Measurements from ENCODE around the gene RSPH3. TPM values are rescaled to one million over a fixed set of nuclear protein-coding genes. Genes with fewer than 3 reads are reported as not detected.

Gene RSPH3
- total RNA-seq, 3 donors from 2014 or later (not counting 1 experiment from before 2014, with no cell fraction given), result 1.5 to 2.9 (median 2.4) TPM

- intact Hi-C loops (cut with micrococcal nuclease), result loop anchor here (10.0 kb wide), 1 partner anchor 756 kb away; no protein-coding TSS in a partner anchor
- TF ChIP-seq CTCF (IDR thresholded peaks at IDR 0.05), result no peak
- Histone ChIP-seq H3K36me3 (ENCODE audit: control insufficient read depth, insufficient read depth, low read length) (no peaks in the 10 kb centered on the region), H3K27me3 (ENCODE audit: control insufficient read depth, insufficient read depth, low read length) (no peaks in the 10 kb centered on the region), H3K4me1 (ENCODE audit: control insufficient read depth, insufficient read depth, low read length) (no peaks in the 10 kb centered on the region), H3K9me3 (ENCODE audit: control insufficient read depth, insufficient read depth, low read length) (peaks cover 5% of the 10 kb centered on the region), H3K4me3 (ENCODE audit: low read length) (no peak overlapping the region), H3K27ac (ENCODE audit: low read length) (no peak overlapping the region)
- DNase-seq (no peak), ATAC-seq (no peak)
- Mint-ChIP-seq H3K4me1 (peaks cover 0 to 4% of the 10 kb centered on the region in 2 donors), H3K36me3 (peaks cover 30% of the 10 kb centered on the region), H3K27ac (no peak overlapping the region), H3K4me3 (no peak overlapping the region), H3K27me3 (ENCODE audit: low read depth in 2 of 2) (peaks cover 0 to 11% of the 10 kb centered on the region in 2 donors), H3K9me3 (peaks cover 4 to 9% of the 10 kb centered on the region in 2 donors)
- WGBS (ENCODE audit: insufficient coverage), result 96% methylated on average over 5 of the region's 6 CpGs
These were observed 29.2 kb downstream of the RSPH3 start for GRCh38 chr6:158970640-158971275.

- Histone ChIP-seq H3K27me3 (ENCODE audit: control insufficient read depth, insufficient read depth, low read length) (no peaks in the 10 kb centered on the region), H3K36me3 (ENCODE audit: control insufficient read depth, insufficient read depth, low read length) (no peaks in the 10 kb centered on the region), H3K4me1 (ENCODE audit: control insufficient read depth, insufficient read depth, low read length) (no peaks in the 10 kb centered on the region), H3K27ac (ENCODE audit: low read length) (no peak overlapping the region), H3K4me3 (ENCODE audit: low read length) (no peak overlapping the region), H3K9me3 (ENCODE audit: control insufficient read depth, insufficient read depth, low read length) (peaks cover 5% of the 10 kb centered on the region)
- no peak overlapping the region for H3K4me3 Mint-ChIP-seq
- ATAC-seq (no peak), DNase-seq (no peak)
- H3K27ac Mint-ChIP-seq, result no peak overlapping the region
- peaks cover 4 to 9% of the 10 kb centered on the region in 2 donors for H3K9me3 Mint-ChIP-seq
- WGBS (ENCODE audit: insufficient coverage), result no CpG with 5 or more reads among the region's 1 CpG
- H3K4me1 Mint-ChIP-seq, result peaks cover 0 to 4% of the 10 kb centered on the region in 2 donors
- no peak for TF ChIP-seq CTCF (IDR thresholded peaks at IDR 0.05)
- intact Hi-C loops (cut with micrococcal nuclease), result no loop called here
- H3K36me3 Mint-ChIP-seq, result peaks cover 30% of the 10 kb centered on the region
- H3K27me3 Mint-ChIP-seq (ENCODE audit: low read depth in 2 of 2), result peaks cover 0 to 11% of the 10 kb centered on the region in 2 donors
These were observed 30.9 kb downstream of the RSPH3 start for GRCh38 chr6:158969148-158969547.

GRCh38 chr6:158963020-158963808, 36.8 kb downstream of the RSPH3 start:
- ATAC-seq, result no peak

More at GRCh38 chr6:158963020-158963808, 36.8 kb downstream of the RSPH3 start:
- H3K4me3 Mint-ChIP-seq, result no peak overlapping the region
- no peak for TF ChIP-seq CTCF (IDR thresholded peaks at IDR 0.05)
- peaks cover 4 to 5% of the 10 kb centered on the region in 2 donors for H3K9me3 Mint-ChIP-seq
- peaks cover 3 to 11% of the 10 kb centered on the region in 2 donors for H3K27me3 Mint-ChIP-seq (ENCODE audit: low read depth in 2 of 2)
- DNase-seq, result no peak
- H3K9me3 ChIP-seq (ENCODE audit: control insufficient read depth, insufficient read depth, low read length), result peaks cover under 1% of the 10 kb centered on the region
- no peaks in the 10 kb centered on the region for H3K36me3 ChIP-seq (ENCODE audit: control insufficient read depth, insufficient read depth, low read length)
- H3K27ac ChIP-seq (ENCODE audit: low read length), result no peak overlapping the region
- H3K27me3 ChIP-seq (ENCODE audit: control insufficient read depth, insufficient read depth, low read length), result no peaks in the 10 kb centered on the region
- no peak overlapping the region for H3K4me3 ChIP-seq (ENCODE audit: low read length)
- no peaks in the 10 kb centered on the region for H3K4me1 ChIP-seq (ENCODE audit: control insufficient read depth, insufficient read depth, low read length)
- intact Hi-C loops (cut with micrococcal nuclease), result no loop called here
- peaks cover 18% of the 10 kb centered on the region for H3K36me3 Mint-ChIP-seq
- H3K4me1 Mint-ChIP-seq, result no peaks in the 10 kb centered on the region
- no peak overlapping the region for H3K27ac Mint-ChIP-seq

All from natural killer cell (primary cell).